Measurements from ENCODE around the gene NFE2.

Gene NFE2

DNA sequence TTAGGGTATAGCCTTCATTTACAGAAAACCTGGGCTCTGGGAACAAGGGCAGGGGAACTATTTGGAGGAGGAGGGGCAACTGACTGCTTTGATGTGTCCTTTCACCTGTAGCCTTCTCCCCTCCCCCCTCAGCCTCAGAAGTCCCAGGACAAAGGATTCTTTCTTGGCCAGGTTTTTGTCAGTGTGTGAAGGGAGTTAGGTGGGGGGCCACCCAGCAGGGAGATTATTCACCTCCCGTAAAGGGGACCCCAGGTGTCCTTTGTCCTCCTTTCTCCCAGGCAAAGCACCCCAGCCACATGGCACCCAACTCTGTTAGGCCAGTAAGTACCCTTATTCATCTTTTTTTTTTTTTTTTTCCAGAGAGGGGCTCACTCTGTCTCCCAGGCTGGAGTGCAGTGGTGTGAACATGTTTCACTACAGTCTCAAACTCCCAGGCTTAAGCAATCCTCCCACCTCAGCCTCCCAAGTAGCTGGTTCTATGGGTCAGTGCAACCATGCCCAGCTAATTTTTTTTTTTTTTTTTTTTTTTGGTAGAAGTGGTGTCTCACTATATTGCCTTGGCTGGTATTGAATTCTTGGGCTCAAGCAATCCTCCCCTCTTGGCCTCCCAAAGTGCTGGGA lies 723 bp upstream of the NFE2 start (continued):
- TF ChIP-seq KLF17 (tag by site-specific recombination; IDR thresholded peaks at IDR 0.05), result no peak

GRCh38 chr12:54300225-54300731 lies 537 bp downstream of the NFE2 start:
- H3K36me3 ChIP-seq (ENCODE audit: control insufficient read depth in 2 of 2, insufficient read depth in 1 of 2, low read length in 2 of 2), result no peaks in the 10 kb centered on the region
- ChIA-PET CTCF (interaction anchor here (0.6 to 4.1 kb wide), 9 partner anchors 12 to 92 kb away, joined by 3 to 31 read pairs (median 6); partner anchors contain the start of gene COPZ1), POLR2A (interaction anchor here (0.5 to 3.0 kb wide), 7 partner anchors 10 to 1524 kb away, joined by 3 to 25 read pairs (median 6); partner anchors contain the start of genes CBX5, COPZ1 and HNRNPA1)
- H3K27ac ChIP-seq (ENCODE audit: extremely low read depth, low read depth, low read length), result no peak overlapping the region; the same call in 1 of the 2 replicates
- TF ChIP-seq ZNF76 (tag by site-specific recombination; IDR thresholded peaks at IDR 0.05; ENCODE audit: borderline replicate concordance, low read depth) (0 out of 2 replicates have a peak, but pooled peaks have one; percentile 0), ZNF768 (tag by site-specific recombination; IDR thresholded peaks at IDR 0.05) (no peak)
- no peaks in the 10 kb centered on the region for H3K9me3 ChIP-seq (ENCODE audit: control insufficient read depth, insufficient read depth, low read depth, low read length)
- H3K4me1 ChIP-seq (ENCODE audit: control insufficient read depth, insufficient read depth, low read length), result peaks cover 6% of the 10 kb centered on the region
- H3K4me3 ChIP-seq (ENCODE audit: low read depth, low read length), result peak overlapping the region; percentile 25

- Histone ChIP-seq H3K4me1 (ENCODE audit: control insufficient read depth, insufficient read depth, low read length) (peaks cover 6% of the 10 kb centered on the region), H3K27ac (ENCODE audit: extremely low read depth, low read depth, low read length) (no peak overlapping the region), H3K4me3 (ENCODE audit: low read depth, low read length) (no peak overlapping the region), H3K9me3 (ENCODE audit: control insufficient read depth, insufficient read depth, low read depth, low read length) (no peaks in the 10 kb centered on the region), H3K36me3 (ENCODE audit: control insufficient read depth in 2 of 2, insufficient read depth in 1 of 2, low read length in 2 of 2) (no peaks in the 10 kb centered on the region)
- no peak for TF ChIP-seq KLF1 (tag by site-specific recombination; IDR thresholded peaks at IDR 0.05)
- TF ChIP-seq ZNF621 (tag by site-specific recombination; IDR thresholded peaks at IDR 0.05), result no peak
- TF ChIP-seq, protein P1, sequence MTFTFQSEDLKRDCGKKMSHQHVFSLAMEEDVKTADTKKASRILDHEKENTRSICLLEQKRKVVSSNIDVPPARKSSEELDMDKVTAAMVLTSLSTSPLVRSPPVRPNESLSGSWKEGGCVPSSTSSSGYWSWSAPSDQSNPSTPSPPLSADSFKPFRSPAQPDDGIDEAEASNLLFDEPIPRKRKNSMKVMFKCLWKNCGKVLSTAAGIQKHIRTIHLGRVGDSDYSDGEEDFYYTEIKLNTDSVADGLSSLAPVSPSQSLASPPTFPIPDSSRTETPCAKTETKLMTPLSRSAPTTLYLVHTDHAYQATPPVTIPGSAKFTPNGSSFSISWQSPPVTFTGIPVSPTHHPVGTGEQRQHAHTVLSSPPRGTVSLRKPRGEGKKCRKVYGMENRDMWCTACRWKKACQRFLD (tag by site-specific recombination; IDR thresholded peaks at IDR 0.05), result no peak
- TF ChIP-seq ZNF140 (tag by site-specific recombination; IDR thresholded peaks at IDR 0.05), result no peak
- TF ChIP-seq EGR2 (tag by site-specific recombination; IDR thresholded peaks at IDR 0.05; ENCODE audit: low read depth), result no peak
- TF ChIP-seq ZNF645 (tag by site-specific recombination; IDR thresholded peaks at IDR 0.05), result no peak
- TF ChIP-seq, protein P2, sequence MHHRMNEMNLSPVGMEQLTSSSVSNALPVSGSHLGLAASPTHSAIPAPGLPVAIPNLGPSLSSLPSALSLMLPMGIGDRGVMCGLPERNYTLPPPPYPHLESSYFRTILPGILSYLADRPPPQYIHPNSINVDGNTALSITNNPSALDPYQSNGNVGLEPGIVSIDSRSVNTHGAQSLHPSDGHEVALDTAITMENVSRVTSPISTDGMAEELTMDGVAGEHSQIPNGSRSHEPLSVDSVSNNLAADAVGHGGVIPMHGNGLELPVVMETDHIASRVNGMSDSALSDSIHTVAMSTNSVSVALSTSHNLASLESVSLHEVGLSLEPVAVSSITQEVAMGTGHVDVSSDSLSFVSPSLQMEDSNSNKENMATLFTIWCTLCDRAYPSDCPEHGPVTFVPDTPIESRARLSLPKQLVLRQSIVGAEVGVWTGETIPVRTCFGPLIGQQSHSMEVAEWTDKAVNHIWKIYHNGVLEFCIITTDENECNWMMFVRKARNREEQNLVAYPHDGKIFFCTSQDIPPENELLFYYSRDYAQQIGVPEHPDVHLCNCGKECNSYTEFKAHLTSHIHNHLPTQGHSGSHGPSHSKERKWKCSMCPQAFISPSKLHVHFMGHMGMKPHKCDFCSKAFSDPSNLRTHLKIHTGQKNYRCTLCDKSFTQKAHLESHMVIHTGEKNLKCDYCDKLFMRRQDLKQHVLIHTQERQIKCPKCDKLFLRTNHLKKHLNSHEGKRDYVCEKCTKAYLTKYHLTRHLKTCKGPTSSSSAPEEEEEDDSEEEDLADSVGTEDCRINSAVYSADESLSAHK (tag by site-specific recombination; IDR thresholded peaks at IDR 0.05), result no peak
- CTCF ChIA-PET, result interaction anchor here (0.5 to 4.1 kb wide), 17 partner anchors 12 to 1848 kb away, joined by 3 to 31 read pairs (median 5); partner anchors contain the start of gene COPZ1
- POLR2A ChIA-PET, result interaction anchor here (1.2 to 3.0 kb wide), 7 partner anchors 9 to 59 kb away, joined by 3 to 25 read pairs (median 8); partner anchors contain the start of genes CBX5, COPZ1 and HNRNPA1
Measured at GRCh38 chr12:54299515-54300224, 1.1 kb downstream of the NFE2 start.

Measured in HEK293 (cell line).